Calu3 (cell line): ENCODE results near the gene OR13C3. TPM values are rescaled to one million over a fixed set of nuclear protein-coding genes. Genes with fewer than 3 reads are reported as not detected.
"Not testable (repeated sequence)": the region's sequence is repeated elsewhere in the genome, so short reads cannot be mapped to it uniquely, and the experiment has no call there.

Experiments
- BruUV-seq: library from RNA; stranded (reverse); fragments of 400-500 nt; replicated peaks from 2 replicates; lab custom pipeline; 2021; lab: Mats Ljungman, UMichigan
- CTCF ChIA-PET: fragments of 300-600 bp; sonication (Branson Sonifier 250); formaldehyde crosslinking; loops from one replicate; lab custom pipeline; 2022; ENCODE audit warnings: antibody characterized with exemption; lab: Charles Lee
- DNase-seq: peaks from one replicate; pipeline ENCODE4 v3.0.0; 2022
- H3K27ac Mint-ChIP-seq: one replicate; pipeline ENCODE4 v1.8.0; 2022; ENCODE audit warnings: mixed read lengths; ENCODE audit not compliant: unreplicated experiment
- H3K27me3 Mint-ChIP-seq: one replicate; pipeline ENCODE4 v1.8.0; 2022; ENCODE audit warnings: mixed read lengths; ENCODE audit not compliant: unreplicated experiment
- H3K36me3 Mint-ChIP-seq: one replicate; pipeline ENCODE4 v1.8.0; 2022; ENCODE audit warnings: mild to moderate bottlenecking, moderate library complexity, mixed read lengths; ENCODE audit not compliant: insufficient read depth, unreplicated experiment
- H3K4me1 Mint-ChIP-seq: one replicate; pipeline ENCODE4 v1.8.0; 2022; ENCODE audit warnings: mild to moderate bottlenecking, low read depth, mixed read lengths; ENCODE audit not compliant: unreplicated experiment
- H3K4me3 Mint-ChIP-seq: one replicate; pipeline ENCODE4 v1.8.0; 2022; ENCODE audit warnings: mild to moderate bottlenecking, low read depth, moderate library complexity, mixed read lengths; ENCODE audit not compliant: unreplicated experiment
- H3K9me3 Mint-ChIP-seq: one replicate; pipeline ENCODE4 v1.8.0; 2022; ENCODE audit warnings: low read depth, mixed read lengths; ENCODE audit not compliant: unreplicated experiment
- CTCF ChIP-seq: fragments of 200-600 bp; IDR thresholded peaks from one replicate; pipeline ENCODE4 v1.8.0; 2022; ENCODE audit warnings: antibody characterized with exemption; ENCODE audit not compliant: unreplicated experiment
- intact Hi-C: fragments of 100-400 bp; cut with micrococcal nuclease; formaldehyde crosslinking; loops from one replicate; pipeline ENCODE4 v1.10.0; 2022; ENCODE audit not compliant: unreplicated experiment
- total RNA-seq: library from RNA; stranded (reverse); gene quantifications from 2 replicates; pipeline ENCODE4 v1.2.3, GENCODE V29; 2022

OR13C3 gene
- total RNA-seq, 1 experiment from 2014 or later, result not detected

- BruUV-seq, result no TSS peak
- Mint-ChIP-seq H3K27ac (no peak within 1 kb of the TSS), H3K4me3 (no peak within 1 kb of the TSS), H3K27me3 (no peaks in the 10 kb centered on the region), H3K4me1 (no peaks in the 10 kb centered on the region), H3K9me3 (peaks cover 4% of the 10 kb centered on the region), H3K36me3 (no peaks in the 10 kb centered on the region)
- TF ChIP-seq CTCF, result no peak
- CTCF ChIA-PET, result no interaction called here
- intact Hi-C loops, result no loop called here
- no peak for DNase-seq
These were observed 9.5 kb downstream of the OR13C3 start, which contains the start of gene OR13C4 for GRCh38 chr9:104527109-104527508. Gene OR13C4, minus strand, starts transcription at chr9:104527209. Its CDS starts 0 bp downstream, at chr9:104527209.

- intact Hi-C loops, BruUV-seq: not testable (repeated sequence)
These were observed 16.4 kb downstream of the OR13C3 start for GRCh38 chr9:104520241-104520640.

GRCh38 chr9:104514901-104515300 is 21.8 kb downstream of the OR13C3 start:
- no peaks in the 10 kb centered on the region for H3K27me3 Mint-ChIP-seq
- H3K36me3 Mint-ChIP-seq, result no peaks in the 10 kb centered on the region
- H3K9me3 Mint-ChIP-seq, result peaks cover 7% of the 10 kb centered on the region
- no peak overlapping the region for H3K4me3 Mint-ChIP-seq
- TF ChIP-seq CTCF, result no peak
- intact Hi-C loops, result no loop called here
- no peak overlapping the region for H3K27ac Mint-ChIP-seq
- CTCF ChIA-PET, result no interaction called here
- no TSS peak for BruUV-seq
- DNase-seq, result no peak
- H3K4me1 Mint-ChIP-seq, result no peaks in the 10 kb centered on the region

More at GRCh38 chr9:104520241-104520640, 16.4 kb downstream of the OR13C3 start:
- DNase-seq, H3K4me1 Mint-ChIP-seq, H3K36me3 Mint-ChIP-seq, H3K4me3 Mint-ChIP-seq, H3K27me3 Mint-ChIP-seq, H3K9me3 Mint-ChIP-seq, CTCF ChIA-PET, H3K27ac Mint-ChIP-seq: not testable (repeated sequence)

- intact Hi-C loops, result no loop called here
- Mint-ChIP-seq H3K36me3 (no peaks in the 10 kb centered on the region), H3K27me3 (no peaks in the 10 kb centered on the region), H3K9me3 (peaks cover 8% of the 10 kb centered on the region), H3K27ac (no peak overlapping the region), H3K4me3 (no peak overlapping the region), H3K4me1 (no peaks in the 10 kb centered on the region)
- DNase-seq, result no peak
- CTCF ChIA-PET, result no interaction called here
- no peak for TF ChIP-seq CTCF
- no TSS peak for BruUV-seq
These were observed 30.1 kb downstream of the OR13C3 start for GRCh38 chr9:104506565-104506964.

GRCh38 chr9:104503963-104504362 is 32.7 kb downstream of the OR13C3 start, which contains the start of gene OR13F1:
Gene OR13F1, plus strand, starts transcription at chr9:104504263. Its CDS starts 0 bp downstream, at chr9:104504263.
- no peak within 1 kb of the TSS for H3K4me3 Mint-ChIP-seq
- no peak for DNase-seq
- intact Hi-C loops, result no loop called here
- no TSS peak for BruUV-seq
- CTCF ChIA-PET, result no interaction called here
- no peaks in the 10 kb centered on the region for H3K4me1 Mint-ChIP-seq
- no peak within 1 kb of the TSS for H3K27ac Mint-ChIP-seq
- no peaks in the 10 kb centered on the region for H3K36me3 Mint-ChIP-seq
- H3K27me3 Mint-ChIP-seq, result no peaks in the 10 kb centered on the region
- peaks cover 5% of the 10 kb centered on the region for H3K9me3 Mint-ChIP-seq
- no peak for TF ChIP-seq CTCF
